HG02943 (cell line): ENCODE measurements around the gene HS2ST1.

Experiments
- ATAC-seq: cut with Tn5 transposase; IDR thresholded peaks from one replicate; pipeline ENCODE4 v1.9.1; 2021; ENCODE audit warnings: mild to moderate bottlenecking, low read depth, moderate library complexity; ENCODE audit not compliant: unreplicated experiment

The HS2ST1 gene

DNA sequence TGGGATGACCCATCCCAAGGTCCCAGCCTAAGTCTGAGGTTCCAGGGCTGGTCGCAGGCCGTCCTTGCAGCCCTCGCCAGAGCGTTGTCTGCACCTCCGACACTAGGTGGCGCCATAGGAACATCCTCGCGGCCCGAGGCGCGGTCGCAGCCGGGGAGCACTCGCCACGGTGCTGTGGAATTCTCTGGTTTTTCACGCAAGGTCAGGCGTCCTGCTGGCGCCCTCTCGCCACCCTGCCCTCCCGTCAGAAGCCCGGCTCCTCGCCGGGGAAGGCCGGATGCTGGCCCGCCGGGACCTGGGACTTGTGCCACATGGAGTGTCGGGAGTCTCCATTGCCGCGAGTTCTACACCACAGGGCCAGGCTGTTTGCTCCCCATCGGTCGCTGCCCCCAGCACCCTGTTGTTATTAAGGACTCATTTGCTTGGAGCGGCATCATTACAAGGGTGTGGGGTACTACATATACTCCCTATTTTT is 217.4 kb downstream of the HS2ST1 start:
- peak; percentile 97 for ATAC-seq

DNA sequence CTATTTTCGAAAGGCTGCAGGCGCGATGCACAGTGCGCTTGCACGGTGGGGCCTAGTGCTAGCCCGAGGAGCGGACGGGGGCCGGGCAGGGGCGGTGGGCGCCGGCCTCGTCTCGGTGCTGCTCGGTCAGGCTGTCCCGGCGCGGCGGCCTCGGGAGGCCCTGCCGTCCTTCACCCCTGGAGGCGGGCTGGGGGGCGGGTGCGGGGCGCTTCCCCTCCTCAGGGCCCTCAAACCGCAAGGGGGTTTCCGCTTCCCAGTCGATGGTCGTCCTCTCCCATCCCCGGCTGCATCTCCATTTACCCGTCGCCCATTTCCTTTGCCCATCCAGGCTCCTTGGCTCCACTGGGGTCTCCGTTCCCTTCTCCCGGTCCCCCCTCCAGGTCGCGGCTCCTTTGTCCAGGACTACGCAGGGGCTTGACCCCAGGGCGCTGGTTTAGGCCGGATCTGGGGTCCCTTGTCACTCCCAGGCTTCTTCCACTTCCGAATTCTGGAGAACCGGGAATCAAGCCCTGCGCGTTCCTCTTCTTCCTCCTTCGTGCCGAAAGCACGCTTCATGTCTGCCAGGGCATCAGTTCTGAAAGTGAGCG is 217.9 kb downstream of the HS2ST1 start:
- peak; percentile 14 for ATAC-seq

DNA sequence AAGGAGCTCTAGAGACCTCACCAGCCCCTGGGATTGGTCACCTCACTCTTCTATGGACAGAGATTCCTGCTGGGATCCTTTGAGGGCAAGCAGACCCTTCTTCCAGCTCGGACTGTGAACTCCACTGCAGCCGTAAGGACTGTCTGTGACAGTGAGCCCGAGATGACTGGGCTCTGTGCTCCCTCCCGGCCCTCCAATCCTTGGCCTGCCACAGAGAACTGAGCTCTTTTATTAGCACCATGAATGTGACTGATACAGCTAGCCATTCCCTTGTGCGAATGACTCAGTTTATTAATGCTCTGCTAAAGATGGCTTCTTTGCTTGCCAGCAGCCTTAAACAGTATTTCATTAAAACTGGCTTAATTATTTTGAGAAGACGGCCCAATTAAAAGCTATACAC is 219.6 kb downstream of the HS2ST1 start:
- no peak for ATAC-seq

DNA sequence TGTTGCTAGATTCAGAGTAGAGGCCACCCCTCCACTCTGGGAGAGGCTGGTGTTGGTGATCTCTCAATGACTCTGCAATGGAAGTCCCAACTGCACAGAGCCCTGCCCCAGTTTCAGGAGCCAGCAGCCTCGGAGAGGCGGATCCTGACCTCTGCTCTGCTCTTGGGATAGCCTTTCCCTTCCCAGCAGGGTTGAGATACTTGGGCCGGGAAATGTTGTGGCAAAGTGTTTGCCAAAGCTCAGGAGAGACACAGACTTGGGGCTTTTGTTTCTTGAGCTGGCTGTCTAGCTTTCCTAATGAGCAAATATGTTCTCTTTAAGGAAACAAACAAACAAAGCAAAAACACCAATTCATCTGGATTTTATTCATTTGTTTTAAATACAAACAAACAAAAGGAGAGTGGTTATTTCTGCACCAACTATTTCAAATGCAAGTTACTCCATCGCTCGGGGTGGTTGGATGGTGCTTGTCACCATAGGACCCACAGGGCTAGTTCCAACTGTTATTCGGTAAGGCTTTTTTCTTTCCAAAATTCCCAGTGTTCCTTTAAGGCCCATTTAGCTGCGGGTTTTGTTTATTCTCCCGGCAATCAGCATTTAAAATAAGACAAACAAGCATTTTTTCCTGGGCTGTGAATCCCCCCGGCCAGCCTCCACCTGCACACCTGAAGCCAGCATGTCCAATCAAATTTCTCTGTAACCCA is 220.3 kb downstream of the HS2ST1 start:
- no peak for ATAC-seq

DNA sequence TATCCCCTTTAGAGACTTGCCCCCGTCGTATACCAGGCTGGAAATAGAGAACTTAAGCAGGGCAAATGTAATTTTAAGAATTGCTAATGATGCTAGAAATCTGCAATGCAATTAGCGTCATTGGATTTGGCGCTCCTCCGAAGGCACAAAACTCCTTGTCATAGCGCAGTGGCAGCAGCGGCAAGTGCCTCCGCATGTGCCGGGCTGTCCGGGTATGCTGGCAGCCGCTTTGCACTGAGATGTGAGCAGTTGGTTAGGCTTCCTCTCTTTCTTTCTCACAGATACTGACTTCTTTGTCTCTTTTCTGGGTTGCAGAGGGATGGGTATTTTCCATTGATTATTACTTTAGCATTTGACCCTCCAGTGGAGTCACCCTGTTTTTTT is 220.9 kb downstream of the HS2ST1 start:
- ATAC-seq = no peak

DNA sequence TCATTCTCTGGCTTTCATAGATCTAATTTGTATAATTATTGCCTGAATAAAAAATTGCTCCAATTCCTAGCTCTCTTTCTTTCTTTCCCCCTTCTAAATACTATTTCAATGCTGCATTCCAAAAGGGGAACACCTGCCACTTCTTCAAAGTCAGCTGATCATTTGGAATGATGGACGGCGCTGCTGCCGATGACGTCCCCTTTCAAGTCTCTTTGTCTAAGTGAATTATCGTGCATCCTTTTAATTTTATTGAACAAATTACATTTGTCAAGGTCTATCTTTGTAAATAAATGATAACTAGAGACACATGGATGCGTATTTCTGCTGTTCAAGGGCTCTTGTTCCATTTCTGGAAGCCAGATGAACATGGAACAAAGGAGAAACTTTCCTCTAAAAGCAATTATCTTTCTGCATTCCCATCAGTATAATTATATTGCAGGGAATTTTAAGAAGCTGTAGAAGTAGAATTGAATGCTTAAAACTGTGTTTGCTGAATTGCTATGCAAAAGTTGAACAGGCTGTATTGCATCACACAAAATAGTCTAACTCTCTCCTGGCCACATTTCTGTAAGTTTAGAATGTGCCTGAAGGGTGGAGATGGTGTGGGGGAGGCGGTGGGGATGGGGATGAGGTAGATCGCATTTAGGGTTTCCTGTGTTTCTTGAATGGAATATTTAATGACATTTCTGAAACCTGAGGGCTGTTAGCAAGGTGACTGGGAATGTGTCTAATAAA is 222.3 kb downstream of the HS2ST1 start:
- no peak for ATAC-seq

DNA sequence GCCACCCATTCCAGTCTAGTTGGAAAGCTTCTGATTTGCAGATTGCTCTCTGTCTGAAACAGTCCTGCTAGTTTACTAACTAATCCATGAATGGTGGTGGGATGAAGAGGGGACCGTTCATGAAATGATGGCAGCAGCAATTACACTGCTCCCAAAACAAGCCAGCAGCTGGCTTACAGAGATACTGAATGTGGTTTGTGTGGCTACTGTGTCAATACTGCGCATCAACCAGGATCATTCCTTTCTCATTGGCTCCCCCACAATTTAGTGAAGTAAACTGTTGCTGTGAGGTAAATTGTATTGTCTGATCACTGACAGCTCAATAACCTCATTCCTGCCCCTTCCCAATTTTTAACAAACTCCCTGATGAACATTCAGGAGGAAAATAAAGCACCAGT is 222.9 kb downstream of the HS2ST1 start:
- no peak for ATAC-seq

DNA sequence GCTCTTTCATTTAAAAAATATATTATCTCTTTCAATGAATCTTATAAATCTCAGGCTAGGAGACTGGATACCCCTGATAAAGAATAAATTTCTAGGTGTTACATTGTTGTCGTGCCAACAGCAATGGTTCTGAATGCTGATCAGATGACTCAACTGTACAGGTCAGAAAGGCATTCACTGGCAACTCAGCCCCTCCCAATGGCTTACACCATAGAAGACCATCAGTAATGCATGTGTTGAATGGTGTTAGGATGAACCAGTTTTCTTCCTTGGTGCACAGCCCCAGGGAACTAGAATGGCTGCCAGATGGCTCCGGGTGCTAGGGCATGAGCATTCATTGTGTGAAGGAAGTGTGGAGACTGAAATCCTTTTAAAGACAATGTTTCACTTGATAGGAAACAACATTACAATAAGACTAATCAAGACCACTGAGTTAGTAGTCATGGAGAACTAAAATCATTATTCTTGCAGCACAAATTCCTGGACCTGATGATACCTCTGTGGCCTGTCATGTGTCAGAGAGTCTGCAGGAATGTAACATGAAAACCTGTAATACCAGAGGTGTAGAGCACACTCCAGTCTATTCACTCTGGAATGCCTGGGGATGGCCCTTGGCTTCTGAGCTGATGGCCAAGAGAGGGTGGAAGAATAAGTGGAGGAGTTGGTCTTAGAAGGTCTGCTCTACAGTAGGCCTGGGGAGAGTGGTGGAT is 226.6 kb downstream of the HS2ST1 start:
- no peak for ATAC-seq

DNA sequence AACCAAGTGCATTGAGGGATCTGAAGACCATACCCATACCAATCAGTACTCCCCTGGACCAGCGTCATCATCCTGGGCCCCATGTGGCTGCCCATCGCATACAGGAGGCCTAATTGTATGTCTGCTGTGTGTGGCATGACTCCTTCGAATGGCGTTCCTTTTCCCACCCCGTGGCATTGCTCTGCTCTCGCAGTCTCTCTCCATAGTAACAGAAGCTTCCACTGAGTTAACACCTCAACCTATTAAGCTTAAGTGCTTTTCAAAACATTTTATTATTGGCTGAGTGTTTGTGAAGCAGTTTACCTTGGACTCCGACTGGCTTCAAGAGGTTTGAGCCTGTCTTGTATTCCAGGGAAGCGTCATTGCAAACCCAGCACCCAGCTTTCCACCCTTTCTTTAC is 227.1 kb downstream of the HS2ST1 start:
- no peak for ATAC-seq

DNA sequence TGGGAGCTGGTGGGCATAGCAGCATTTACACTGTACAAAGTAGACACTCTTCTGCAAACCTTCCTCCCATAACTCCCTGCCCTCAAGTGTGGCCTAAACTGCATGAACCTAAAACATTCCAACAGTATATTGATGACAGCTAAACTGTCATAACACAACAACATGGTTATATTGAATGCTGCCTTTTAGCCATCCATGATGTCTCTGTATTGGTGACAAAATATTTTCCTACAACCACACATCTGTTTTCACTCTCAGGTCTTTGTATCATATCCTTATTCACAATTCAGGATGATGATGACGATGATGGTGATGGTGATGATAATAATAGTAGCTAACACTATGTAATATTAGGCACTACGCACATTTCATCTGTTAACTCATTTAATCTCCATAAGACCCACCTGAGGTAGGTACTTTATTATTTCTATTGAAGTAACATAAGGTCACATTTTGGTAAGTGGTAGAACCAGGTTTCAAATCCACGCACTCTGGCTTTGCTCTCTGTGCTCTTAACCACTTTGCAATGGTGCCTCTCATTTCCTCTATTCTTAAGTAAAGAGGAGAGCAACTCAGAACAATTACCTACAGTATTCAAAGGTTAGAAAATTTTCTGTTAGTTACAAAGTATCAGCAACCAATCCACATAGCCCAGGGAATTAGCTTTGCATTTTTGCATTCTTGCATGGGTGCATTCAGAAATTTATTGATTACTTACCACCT is 229.1 kb downstream of the HS2ST1 start:
- ATAC-seq = no peak

DNA sequence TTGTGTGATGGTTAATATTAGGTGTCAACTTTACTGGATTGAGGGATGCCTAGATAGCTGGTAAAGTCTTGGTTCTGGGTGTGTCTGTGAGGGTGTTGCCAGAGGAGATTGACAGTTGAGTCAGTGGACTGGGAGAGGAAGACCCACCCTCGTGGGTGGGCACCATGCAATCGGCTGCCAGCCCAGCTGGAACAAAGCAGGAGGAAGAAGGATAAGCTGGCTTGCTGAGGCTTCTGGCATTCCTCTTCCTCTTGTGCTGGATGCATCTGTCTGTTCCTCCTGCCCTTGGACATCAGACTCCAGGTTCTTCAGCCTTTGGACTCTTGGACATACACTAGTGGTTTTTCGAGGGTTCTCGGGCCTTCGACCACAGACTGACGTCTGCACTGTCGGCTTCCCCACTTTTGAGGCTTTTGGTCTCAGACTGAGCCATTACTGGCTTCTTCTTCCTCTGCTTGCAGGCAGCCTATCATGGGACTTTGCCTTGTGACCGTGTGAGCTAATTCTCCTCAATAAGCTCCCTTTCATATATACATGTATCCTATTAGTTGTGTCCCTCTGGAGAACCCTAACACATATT is 230.0 kb downstream of the HS2ST1 start:
- no peak for ATAC-seq

DNA sequence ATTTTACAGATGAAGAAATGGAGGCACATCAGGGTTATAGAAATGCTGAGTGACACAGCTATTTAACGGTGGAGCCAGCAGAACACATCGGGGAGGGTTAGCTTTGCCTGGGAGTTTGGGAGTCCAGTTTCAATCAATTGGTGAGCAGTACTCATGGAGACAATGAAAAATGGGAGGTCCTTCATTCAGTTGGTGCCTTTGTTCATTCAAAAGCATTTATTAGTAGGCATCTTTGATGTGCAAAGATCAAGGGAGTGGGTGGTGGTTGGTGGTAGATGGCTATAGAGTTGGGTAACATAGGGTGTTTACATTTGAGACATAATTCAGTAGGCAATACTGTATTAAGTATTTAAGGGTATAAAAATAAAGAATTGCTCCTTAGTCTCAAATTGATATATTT is 230.5 kb downstream of the HS2ST1 start:
- no peak for ATAC-seq

DNA sequence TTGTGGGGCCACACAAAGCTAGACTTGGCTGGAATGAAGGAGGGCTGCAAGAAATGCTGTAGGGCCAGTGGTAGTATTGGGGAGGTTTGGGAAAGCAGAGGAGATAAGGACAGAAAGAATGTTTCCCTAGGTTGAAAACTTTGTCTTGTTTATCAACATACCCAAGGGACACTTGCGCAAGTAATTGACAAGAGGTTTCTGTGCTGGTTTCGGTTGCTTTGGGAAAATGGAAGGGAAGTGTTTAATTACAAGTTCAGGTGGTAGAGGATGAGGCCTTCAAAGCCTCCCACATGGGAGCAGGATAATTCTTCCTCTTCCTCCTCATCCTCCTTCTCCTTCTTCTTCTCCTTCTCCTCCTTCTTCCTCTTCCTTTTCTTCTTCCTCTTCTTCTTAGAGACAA is 232.1 kb downstream of the HS2ST1 start:
- no peak for ATAC-seq

DNA sequence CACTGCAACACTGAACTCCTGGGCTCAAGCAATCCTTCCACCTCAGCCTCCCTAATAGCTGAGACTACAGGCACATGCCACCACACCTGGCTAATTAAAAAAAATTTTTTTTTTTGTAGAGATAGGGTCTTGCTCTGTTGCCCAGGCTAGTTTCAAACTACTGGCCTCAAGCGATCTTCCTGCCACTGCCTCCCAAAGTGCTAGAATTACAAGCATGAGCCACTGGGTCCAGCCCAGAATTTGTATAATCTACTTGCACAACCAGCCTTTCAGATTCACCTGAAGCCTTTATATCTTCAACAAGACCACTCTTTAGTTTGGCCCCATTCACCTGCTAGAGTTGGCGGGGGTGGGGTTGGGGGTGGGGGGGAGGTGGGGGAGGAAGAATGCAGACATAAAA is 232.6 kb downstream of the HS2ST1 start:
- ATAC-seq = no peak

DNA sequence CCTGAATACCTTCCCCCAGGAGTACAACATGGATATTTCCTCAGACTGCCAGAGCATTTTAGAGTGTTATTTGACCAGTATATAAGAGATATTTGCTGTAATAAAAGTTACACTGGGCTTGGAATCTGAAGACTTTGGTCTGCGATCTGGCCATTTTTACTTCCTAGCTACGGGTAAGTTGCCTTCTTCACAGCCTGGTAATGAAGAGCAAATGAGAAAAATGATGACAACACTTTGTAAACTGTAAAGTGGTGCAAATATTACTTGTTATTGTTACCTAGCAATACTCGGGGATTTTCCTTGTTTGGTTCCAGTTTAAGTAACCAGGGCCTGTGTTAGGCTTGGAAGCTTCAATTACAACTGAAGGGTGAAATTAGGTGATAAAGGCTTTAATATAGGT is 233.4 kb downstream of the HS2ST1 start:
- ATAC-seq = no peak

DNA sequence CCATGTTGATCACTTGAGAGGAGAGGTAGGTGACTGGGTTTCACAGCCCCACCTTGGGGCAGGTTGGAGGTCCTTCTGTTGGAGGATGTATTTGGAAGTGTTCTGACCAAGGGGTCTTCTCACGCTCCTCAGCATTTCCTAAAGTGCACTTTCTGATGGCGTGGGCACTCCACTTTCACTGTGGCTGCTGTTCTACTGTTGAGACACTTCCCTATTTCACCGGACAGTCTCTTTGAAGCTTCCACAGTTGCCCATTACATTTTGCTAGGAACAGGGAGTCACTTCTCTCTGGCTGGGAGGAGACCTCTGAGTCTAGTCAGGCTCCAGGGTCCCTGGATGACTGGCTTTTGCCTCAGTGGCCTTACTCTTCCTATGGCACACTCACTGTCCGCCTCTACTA is 234.2 kb downstream of the HS2ST1 start:
- ATAC-seq = no peak

DNA sequence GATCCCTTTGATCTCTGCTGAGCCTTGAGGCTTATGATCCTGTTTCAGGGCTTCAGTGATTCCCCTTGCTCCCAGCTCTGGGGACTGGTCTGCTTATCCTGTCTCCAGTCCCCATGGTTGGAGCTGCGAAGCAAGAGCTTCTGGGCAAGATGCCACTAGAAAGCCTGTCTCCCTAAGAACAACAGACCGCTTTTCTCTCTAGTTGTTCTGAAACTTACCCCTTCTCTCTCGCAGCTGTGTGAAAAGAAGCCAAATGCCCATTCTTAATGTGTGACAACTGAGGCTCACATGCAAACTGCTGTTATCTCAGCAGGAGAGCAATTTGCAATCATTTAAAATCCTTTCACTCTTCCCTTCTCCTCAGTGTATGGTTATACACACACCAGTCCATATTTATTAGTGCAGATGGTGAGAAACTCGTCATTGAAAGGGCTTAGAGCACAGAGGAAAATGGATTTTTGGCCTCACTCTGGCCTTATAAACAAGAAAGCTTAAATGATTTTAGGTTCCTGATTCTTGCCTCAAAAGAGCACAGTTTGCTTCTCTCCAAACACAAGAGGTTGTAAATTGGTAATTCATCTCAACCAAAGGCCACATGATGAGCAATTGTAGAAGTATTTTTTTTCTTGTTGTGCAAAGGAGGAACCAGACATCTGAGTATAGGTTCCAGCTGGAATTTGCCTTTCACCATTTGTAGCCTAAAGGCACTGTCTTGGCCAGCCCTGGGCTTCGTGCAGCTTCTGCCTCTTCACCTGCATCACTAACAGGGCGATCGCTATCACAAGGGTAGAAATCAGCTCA is 235.0 kb downstream of the HS2ST1 start:
- ATAC-seq = no peak

DNA sequence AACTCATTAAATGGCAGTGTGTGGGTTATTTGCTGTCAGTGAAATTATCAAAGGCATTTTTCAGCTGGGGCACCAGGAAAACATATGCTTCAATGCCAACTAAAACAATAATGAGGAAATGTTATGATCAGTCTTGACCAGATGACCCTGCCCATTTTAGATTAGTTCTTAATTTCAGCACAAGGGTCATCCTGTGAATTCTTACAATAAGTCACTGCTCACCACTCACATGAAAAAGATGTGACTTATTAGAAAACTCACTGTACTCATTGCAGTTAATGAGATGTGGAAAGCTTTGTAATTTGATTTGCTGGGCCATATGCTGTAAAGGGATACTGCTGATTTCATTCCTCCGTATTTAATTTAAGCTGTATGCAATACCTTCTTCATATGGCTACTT is 235.7 kb downstream of the HS2ST1 start:
- no peak for ATAC-seq
